Heart right ventricle (tissue), 16 donors: ENCODE results near the gene SPDEF. TPM values are rescaled to one million over a fixed set of nuclear protein-coding genes. Genes with fewer than 3 reads are reported as not detected.

ENCODE experiments used
- ATAC-seq, 8 donors: fragments of 200-7000 bp; cut with Tn5 transposase; one replicate each; pipeline ENCODE4 v1.9.1; 2020; ENCODE audit warnings: mild to moderate bottlenecking in 8 of 8, moderate library complexity in 8 of 8, moderate number of reproducible peaks in 1 of 8
- DNase-seq, 2 donors: peaks; one replicate each; pipeline ENCODE4 v3.0.0-alpha.2; 2020
- H3K27ac ChIP-seq, 10 donors: fragments of 200-600 bp; sonication (generic) in 2 of 10; one replicate each; pipeline versions ENCODE4 v1.5.0 to v1.8.0; 2020 to 2022; ENCODE audit warnings: mild to moderate bottlenecking in 3 of 10
- H3K27me3 ChIP-seq, 7 donors: fragments of 200-600 bp; one replicate each; pipeline ENCODE4 v1.8.0; 2021 to 2022; ENCODE audit warnings: mild to moderate bottlenecking in 2 of 7
- H3K36me3 ChIP-seq, 9 donors: fragments of 200-600 bp; sonication (generic) in 1 of 9; one replicate each; pipeline versions ENCODE4 v1.5.0 to v1.8.0; 2020 to 2022; ENCODE audit warnings: mild to moderate bottlenecking in 2 of 9
- H3K4me1 ChIP-seq, 9 donors: fragments of 200-600 bp; sonication (generic) in 1 of 9; one replicate each; pipeline versions ENCODE4 v1.5.0 to v1.8.0; 2020 to 2022; ENCODE audit warnings: mild to moderate bottlenecking in 4 of 9
- H3K4me3 ChIP-seq, 10 donors: fragments of 200-600 bp; sonication (generic) in 2 of 10; one replicate each; pipeline versions ENCODE4 v1.5.0 to v1.8.0; 2020 to 2022; ENCODE audit warnings: mild to moderate bottlenecking in 7 of 10, moderate library complexity in 2 of 10
- H3K9me3 ChIP-seq, 11 donors: fragments of 200-600 bp in 10 of 11; sonication (generic) in 2 of 11; one replicate each; pipeline versions ENCODE4 v1.5.0 to v1.8.0; 2013 to 2022; ENCODE audit warnings: mild to moderate bottlenecking in 2 of 11, control low read depth in 1 of 11, moderate library complexity in 1 of 11
- WGBS, 2 donors: extraction: QIAGEN DNeasy Blood & Tissue Kit; methylation state at CpG; one replicate each; pipeline ENCODE4 v1.1.7; 2013; ENCODE audit warnings: inconsistent platforms in 1 of 2; 5-methylcytosine and 5-hydroxymethylcytosine counted together
- intact Hi-C, 10 donors: fragments of 100-400 bp; cut with DNase I; formaldehyde crosslinking; loops; one replicate each; pipeline versions ENCODE4 v1.11.1 to v1.14.2; 2022
- polyA plus RNA-seq, 2 donors: library from polyadenylated mRNA; stranded (reverse); fragments of 200-250 nt; gene quantifications; one replicate each; pipeline ENCODE4 v1.2.3, GENCODE V29; 2013
- total RNA-seq, 10 donors: library from RNA; stranded (reverse); fragmentation: NEBNext Ultra II Directional in 3 of 10; extraction: Animal tissue kit (Norgen Biotek cat#: 25700) in 3 of 10; gene quantifications; one replicate each; pipeline versions ENCODE4 v1.2.1 to v1.2.4, GENCODE V29; 2021 to 2023
- TF ChIP-seq, protein P1 (sequence below), 9 donors: fragments of 200-600 bp; sonication (generic) in 2 of 9; IDR thresholded peaks; one replicate each; pipeline versions ENCODE4 v1.5.0 to v1.8.0; 2021 to 2022; ENCODE audit warnings: antibody characterized with exemption in 9 of 9, mild to moderate bottlenecking in 5 of 9, moderate library complexity in 1 of 9
- donor health status: Arrhythmogenic right ventricular cardiomyopathy.
- donor health status: ischemic (EF 13 %, LVEDD 7.1; RV severe dilation, severe dysfunction).
- donor health status: healthy with polysubstance abuse.
- donor health status: DM: no; HTN: yes; CAD: no.
- donor health status: DM: no; HTN: no; CAD: no.
- donor health status: ischemic (EF 25% LVEDD 6.9; RV normal size, moderate dysfunction).
- donor health status: ischemic (EF 25% LVEDD 5.7; RV mildly dilated, moderate dysfunction).
- donor health status: healthy.
- donor health status: DM: yes; HTN: yes; CAD: no.
- donor health status: Ischemic cardiomyopathy.
- donor health status: ischemic (EF 35%, LVEDD 5.7; RV mildly dilated, moderate dysfunction).
- donor health status: nonischemic (EF 11% LVEDD 7.7; RV severe dilation, severe dysfunction).
- donor health status: DM: yes; HTN: yes; CAD: no.
- donor health status: PGD.
- donor health status: ischemic (EF 29% LVEDD 5.4; RV normal size, mild dysfunction).
- donor health status: nonischemic (EF 23%, LVEDD 6.1; RV moderate dilation, normal function).

The SPDEF gene
- total and polyA plus RNA-seq, 12 donors = 0.15 to 0.60 (median 0.22) TPM; not detected in 2

DNA sequence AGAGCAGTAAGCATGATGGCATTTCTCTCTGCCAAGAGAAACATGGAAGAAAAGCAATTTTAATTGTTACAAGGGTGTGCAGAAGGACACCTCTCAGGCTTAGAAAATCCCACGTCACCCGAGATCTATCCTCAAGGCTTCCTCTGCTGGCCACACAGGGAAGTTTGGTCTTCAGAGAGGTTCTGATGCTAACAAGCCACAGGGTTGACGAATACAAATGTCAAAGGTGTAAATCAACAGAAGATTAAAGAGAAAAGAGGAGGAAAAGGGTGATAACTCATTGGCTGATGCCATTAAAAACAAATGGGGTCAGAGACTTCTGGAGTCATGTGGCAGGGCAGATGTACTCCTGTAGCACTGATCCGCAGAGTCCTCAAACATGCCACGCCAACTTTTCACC, 33.6 kb upstream of the SPDEF start:
- no peak for ATAC-seq
- peaks cover 3 to 58% (median 35%) of the 10 kb centered on the region in 9 donors for H3K4me1 ChIP-seq
- 94% methylated on average over 5 of the region's 5 CpGs for WGBS, 2 donors
- TF ChIP-seq, protein P1, sequence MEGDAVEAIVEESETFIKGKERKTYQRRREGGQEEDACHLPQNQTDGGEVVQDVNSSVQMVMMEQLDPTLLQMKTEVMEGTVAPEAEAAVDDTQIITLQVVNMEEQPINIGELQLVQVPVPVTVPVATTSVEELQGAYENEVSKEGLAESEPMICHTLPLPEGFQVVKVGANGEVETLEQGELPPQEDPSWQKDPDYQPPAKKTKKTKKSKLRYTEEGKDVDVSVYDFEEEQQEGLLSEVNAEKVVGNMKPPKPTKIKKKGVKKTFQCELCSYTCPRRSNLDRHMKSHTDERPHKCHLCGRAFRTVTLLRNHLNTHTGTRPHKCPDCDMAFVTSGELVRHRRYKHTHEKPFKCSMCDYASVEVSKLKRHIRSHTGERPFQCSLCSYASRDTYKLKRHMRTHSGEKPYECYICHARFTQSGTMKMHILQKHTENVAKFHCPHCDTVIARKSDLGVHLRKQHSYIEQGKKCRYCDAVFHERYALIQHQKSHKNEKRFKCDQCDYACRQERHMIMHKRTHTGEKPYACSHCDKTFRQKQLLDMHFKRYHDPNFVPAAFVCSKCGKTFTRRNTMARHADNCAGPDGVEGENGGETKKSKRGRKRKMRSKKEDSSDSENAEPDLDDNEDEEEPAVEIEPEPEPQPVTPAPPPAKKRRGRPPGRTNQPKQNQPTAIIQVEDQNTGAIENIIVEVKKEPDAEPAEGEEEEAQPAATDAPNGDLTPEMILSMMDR (IDR thresholded peaks at IDR 0.05) = no peak
- no peak for DNase-seq
- H3K9me3 ChIP-seq = no peaks in the 10 kb centered on the region
- H3K27me3 ChIP-seq = no peaks in the 10 kb centered on the region
- H3K4me3 ChIP-seq = no peak overlapping the region
- H3K27ac ChIP-seq = no peak overlapping the region
- intact Hi-C loops = no loop called here
- H3K36me3 ChIP-seq = peaks cover 0 to 47% (median 0%) of the 10 kb centered on the region in 9 donors

DNA sequence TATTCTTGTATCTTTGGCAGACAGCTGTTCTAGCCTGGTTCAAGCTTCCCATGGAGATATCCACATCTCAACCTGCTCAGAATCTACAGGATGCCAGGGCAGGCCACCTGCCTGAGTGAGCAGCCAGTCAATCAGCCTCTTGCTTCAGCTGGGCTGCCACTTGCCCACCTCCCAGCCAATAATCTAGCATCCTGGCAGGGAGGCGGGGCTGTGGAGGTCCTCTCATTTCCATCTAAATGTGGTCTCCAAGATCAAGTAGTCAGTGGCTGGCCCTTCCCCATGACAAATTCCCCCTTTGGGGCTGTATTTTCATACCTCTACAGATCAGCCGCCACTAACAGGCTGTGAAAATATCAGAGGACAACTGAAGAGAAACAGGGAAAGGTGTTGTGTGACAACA, 33.0 kb upstream of the SPDEF start:
- 93 to 96% methylated on average over 2 of the region's 2 CpGs for WGBS, 2 donors
- Histone ChIP-seq H3K36me3 (peaks cover 0 to 47% (median 0%) of the 10 kb centered on the region in 9 donors), H3K27me3 (no peaks in the 10 kb centered on the region), H3K27ac (no peak overlapping the region), H3K9me3 (no peaks in the 10 kb centered on the region), H3K4me1 (peaks cover 3 to 55% (median 38%) of the 10 kb centered on the region in 9 donors), H3K4me3 (no peak overlapping the region)
- intact Hi-C loops = no loop called here
- TF ChIP-seq, protein P1 (IDR thresholded peaks at IDR 0.05) = no peak
- DNase-seq = no peak
- no peak for ATAC-seq

GRCh38 chr6:34587851-34588250, 31.7 kb upstream of the SPDEF start:
- TF ChIP-seq, protein P1 (IDR thresholded peaks at IDR 0.05) = no peak
- no peak for DNase-seq
- Histone ChIP-seq H3K9me3 (no peaks in the 10 kb centered on the region), H3K4me1 (peaks cover 3 to 42% (median 27%) of the 10 kb centered on the region in 9 donors), H3K27ac (no peak overlapping the region), H3K27me3 (no peaks in the 10 kb centered on the region), H3K4me3 (no peak overlapping the region), H3K36me3 (peaks cover 0 to 47% (median 0%) of the 10 kb centered on the region in 9 donors)
- intact Hi-C loops = no loop called here
- WGBS, 2 donors = 96 to 100% methylated on average over 2 of the region's 2 CpGs
- no peak for ATAC-seq

DNA sequence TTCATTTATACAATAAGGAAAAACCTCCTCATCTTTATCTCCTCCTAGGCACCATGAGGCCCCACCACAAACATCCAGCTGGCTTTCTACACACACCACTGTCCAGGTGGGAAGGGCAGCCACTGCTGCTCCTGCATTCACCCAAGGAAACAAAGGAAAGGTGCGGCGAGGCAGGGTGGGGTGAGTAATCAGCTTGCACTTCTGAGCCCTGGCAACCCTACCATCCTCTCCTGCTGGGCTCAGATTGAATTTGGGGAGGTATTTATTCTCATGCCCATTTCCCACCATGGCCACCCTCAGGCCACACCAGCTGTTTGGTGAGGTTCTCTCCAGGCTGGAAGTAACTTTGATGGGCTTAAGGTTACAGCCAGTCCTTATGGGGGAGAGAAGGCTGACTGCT, 31.2 kb upstream of the SPDEF start:
- intact Hi-C loops = no loop called here
- Histone ChIP-seq H3K27me3 (no peaks in the 10 kb centered on the region), H3K9me3 (no peaks in the 10 kb centered on the region), H3K4me1 (peaks cover 3 to 38% (median 22%) of the 10 kb centered on the region in 9 donors), H3K36me3 (peaks cover 0 to 44% (median 0%) of the 10 kb centered on the region in 9 donors), H3K4me3 (no peak overlapping the region), H3K27ac (no peak overlapping the region)
- WGBS, 2 donors = 91 to 99% methylated on average over 2 of the region's 2 CpGs
- TF ChIP-seq, protein P1 (IDR thresholded peaks at IDR 0.05) = no peak
- ATAC-seq (no peak), DNase-seq (no peak)
